Measurements from ENCODE around the gene RAB26.
A peak's percentile ranks its signal among the peaks of the same experiment; 100 is the strongest.

The RAB26 gene

GRCh38 chr16:2178321-2179106 lies 30.1 kb downstream of the RAB26 start:
- peak in 2 of 58 donors; percentile 18 to 27 for DNase-seq

GRCh38 chr16:2179107-2179501 lies 30.7 kb downstream of the RAB26 start:
- DNase-seq: no peak

GRCh38 chr16:2179576-2179975 lies 31.2 kb downstream of the RAB26 start:
- no peak for DNase-seq

- DNase-seq: no peak
These were observed 32.0 kb downstream of the RAB26 start for GRCh38 chr16:2180461-2180860.

GRCh38 chr16:2180962-2181923 lies 32.8 kb downstream of the RAB26 start:
- DNase-seq: peak in 7 of 58 donors; percentile 17 to 56 (median 30)

- DNase-seq: no peak
These were observed 33.5 kb downstream of the RAB26 start for GRCh38 chr16:2181952-2182351.

GRCh38 chr16:2183671-2184070 lies 35.2 kb downstream of the RAB26 start:
- no peak for DNase-seq

- no peak for DNase-seq
These were observed 35.9 kb downstream of the RAB26 start for GRCh38 chr16:2184346-2184745.

GRCh38 chr16:2184962-2185361 lies 36.5 kb downstream of the RAB26 start:
- no peak for DNase-seq

GRCh38 chr16:2186064-2186463 lies 37.6 kb downstream of the RAB26 start:
- DNase-seq: no peak

- no peak for DNase-seq
These were observed 38.1 kb downstream of the RAB26 start for GRCh38 chr16:2186505-2186904.

- no peak for DNase-seq
These were observed 38.8 kb downstream of the RAB26 start for GRCh38 chr16:2187212-2187611.

GRCh38 chr16:2188395-2188794 lies 40.0 kb downstream of the RAB26 start:
- DNase-seq: no peak

- DNase-seq: no peak
These were observed 40.9 kb downstream of the RAB26 start for GRCh38 chr16:2189252-2189893.

GRCh38 chr16:2190002-2190658 lies 41.7 kb downstream of the RAB26 start:
- no peak for DNase-seq

- peak in 49 of 58 donors; percentile 12 to 83 (median 57) for DNase-seq
These were observed 42.4 kb downstream of the RAB26 start for GRCh38 chr16:2190659-2191445.

- DNase-seq: peak in 6 of 58 donors; percentile 48 to 67 (median 50)
These were observed 43.0 kb downstream of the RAB26 start for GRCh38 chr16:2191446-2191706.

GRCh38 chr16:2194166-2194834 lies 45.9 kb downstream of the RAB26 start:
- peak in 7 of 58 donors; percentile 8 to 38 (median 26) for DNase-seq

- DNase-seq: no peak
These were observed 46.5 kb downstream of the RAB26 start for GRCh38 chr16:2194852-2195321.

Data from anterior cingulate cortex (tissue), 58 donors.